Sigmoid colon (tissue), 7 donors: ENCODE results near the gene CRYBG1. TPM values are rescaled to one million over a fixed set of nuclear protein-coding genes. Genes with fewer than 3 reads are reported as not detected.

Source experiments
- DNase-seq: peaks from one replicate; pipeline ENCODE4 v3.0.0-alpha.2; 2019
- H3K27ac ChIP-seq, 4 donors: fragments of 200-600 bp; sonication (generic); one replicate each; pipeline ENCODE4 v1.5.1; 2016 to 2019; ENCODE audit warnings: mild to moderate bottlenecking in 1 of 4
- H3K27me3 ChIP-seq, 3 donors: fragments of 200-600 bp; sonication (generic); one replicate each; pipeline ENCODE4 v1.5.1; 2019; ENCODE audit warnings: mild to moderate bottlenecking in 1 of 3
- H3K36me3 ChIP-seq, 4 donors: fragments of 200-600 bp; sonication (generic); one replicate each; pipeline ENCODE4 v1.5.1; 2016 to 2019
- H3K4me1 ChIP-seq, 4 donors: fragments of 200-600 bp; sonication (generic); one replicate each; pipeline ENCODE4 v1.5.1; 2017 to 2019
- H3K4me3 ChIP-seq, 4 donors: fragments of 200-600 bp; sonication (generic); one replicate each; pipeline ENCODE4 v1.5.1; 2017 to 2019; ENCODE audit warnings: mild to moderate bottlenecking in 2 of 4, moderate library complexity in 1 of 4
- H3K9me3 ChIP-seq, 4 donors: fragments of 200-600 bp in 3 of 4; sonication (generic) in 3 of 4; one replicate each; pipeline versions ENCODE4 v1.5.1 to v1.6.1; 2013 to 2019
- EP300 ChIP-seq, 4 donors: sonication (generic); formaldehyde crosslinking; IDR thresholded peaks; one replicate each; pipeline ENCODE4 v1.6.1; 2017; ENCODE audit warnings: antibody characterized with exemption in 4 of 4
- POLR2A ChIP-seq, 2 donors: fragments of 450-650 bp; IDR thresholded peaks; one replicate each; pipeline ENCODE4 v1.6.1; 2016; ENCODE audit warnings: antibody characterized with exemption in 2 of 2, mild to moderate bottlenecking in 2 of 2, moderate library complexity in 2 of 2
- POLR2AphosphoS5 ChIP-seq, 4 donors: sonication (generic); formaldehyde crosslinking; IDR thresholded peaks; one replicate each; pipeline ENCODE4 v1.6.1; 2017; ENCODE audit warnings: antibody characterized with exemption in 4 of 4
- WGBS, 2 donors: extraction: QIAGEN DNeasy Blood & Tissue Kit; methylation state at CpG; one replicate each; pipeline ENCODE4 v1.1.7; 2013; 5-methylcytosine and 5-hydroxymethylcytosine counted together
- intact Hi-C: fragments of 100-400 bp; cut with DNase I; formaldehyde crosslinking; loops from one replicate; pipeline ENCODE4 v1.15.1; 2023
- polyA plus RNA-seq, 3 donors: library from polyadenylated mRNA; stranded (reverse); fragments of 200-250 nt; gene quantifications; one replicate each; pipeline ENCODE4 v1.2.3, GENCODE V29; 2013
- total RNA-seq, 4 donors: library from RNA; depleted of rRNA; stranded (reverse); fragments of >200 nt; gene quantifications; one replicate each; pipeline ENCODE4 v1.1.0, GENCODE V29; 2016
- TF ChIP-seq, protein P1 (sequence below), 4 experiments: fragments of 450-650 bp in 3 of 4; fragments of 200-600 bp in 1 of 4; IDR thresholded peaks; one replicate each; pipeline ENCODE4 v1.5.1; 2016 to 2019; ENCODE audit warnings: antibody characterized with exemption in 4 of 4, mild to moderate bottlenecking in 3 of 4, moderate library complexity in 2 of 4
- donor health status: healthy with polysubstance abuse.
- donor health status: Bipolar disorder and iron deficiency.
- donor health status: healthy.

CRYBG1 gene
- total and polyA plus RNA-seq, 7 donors, result 5.8 to 26.5 (median 10.2) TPM

DNA sequence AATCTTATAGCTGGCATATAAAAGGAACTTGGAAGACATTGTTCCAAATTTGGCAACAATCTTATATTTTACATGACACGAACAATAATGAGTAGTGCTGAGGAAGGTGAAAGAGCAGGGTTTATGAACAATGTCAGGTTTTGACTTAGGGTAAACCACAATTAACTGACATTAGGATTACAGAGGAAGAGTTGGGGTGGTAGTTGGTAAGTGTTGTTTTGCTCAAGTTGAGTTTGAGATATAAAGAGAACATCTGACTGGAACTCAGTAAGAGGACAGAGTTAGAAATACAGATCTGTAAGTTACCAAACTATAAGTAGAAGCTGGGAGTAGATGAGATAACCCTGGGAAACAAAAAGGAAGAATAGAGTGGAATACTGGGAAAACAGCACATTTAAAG lies 253.6 kb downstream of the CRYBG1 start:
- Histone ChIP-seq H3K27ac (no peak overlapping the region), H3K27me3 (no peaks in the 10 kb centered on the region), H3K36me3 (peaks cover 0 to 27% (median 0%) of the 10 kb centered on the region in 4 donors), H3K4me3 (no peak overlapping the region), H3K9me3 (no peaks in the 10 kb centered on the region), H3K4me1 (no peaks in the 10 kb centered on the region)
- intact Hi-C loops, result no loop called here
- DNase-seq, result no peak
- WGBS, 2 donors, result 55 to 78% methylated on average over 1 of the region's 1 CpG
- TF ChIP-seq EP300 (IDR thresholded peaks at IDR 0.05) (no peak), POLR2AphosphoS5 (IDR thresholded peaks at IDR 0.05) (no peak), POLR2A (IDR thresholded peaks at IDR 0.05) (no peak)
- TF ChIP-seq, protein P1, sequence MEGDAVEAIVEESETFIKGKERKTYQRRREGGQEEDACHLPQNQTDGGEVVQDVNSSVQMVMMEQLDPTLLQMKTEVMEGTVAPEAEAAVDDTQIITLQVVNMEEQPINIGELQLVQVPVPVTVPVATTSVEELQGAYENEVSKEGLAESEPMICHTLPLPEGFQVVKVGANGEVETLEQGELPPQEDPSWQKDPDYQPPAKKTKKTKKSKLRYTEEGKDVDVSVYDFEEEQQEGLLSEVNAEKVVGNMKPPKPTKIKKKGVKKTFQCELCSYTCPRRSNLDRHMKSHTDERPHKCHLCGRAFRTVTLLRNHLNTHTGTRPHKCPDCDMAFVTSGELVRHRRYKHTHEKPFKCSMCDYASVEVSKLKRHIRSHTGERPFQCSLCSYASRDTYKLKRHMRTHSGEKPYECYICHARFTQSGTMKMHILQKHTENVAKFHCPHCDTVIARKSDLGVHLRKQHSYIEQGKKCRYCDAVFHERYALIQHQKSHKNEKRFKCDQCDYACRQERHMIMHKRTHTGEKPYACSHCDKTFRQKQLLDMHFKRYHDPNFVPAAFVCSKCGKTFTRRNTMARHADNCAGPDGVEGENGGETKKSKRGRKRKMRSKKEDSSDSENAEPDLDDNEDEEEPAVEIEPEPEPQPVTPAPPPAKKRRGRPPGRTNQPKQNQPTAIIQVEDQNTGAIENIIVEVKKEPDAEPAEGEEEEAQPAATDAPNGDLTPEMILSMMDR (IDR thresholded peaks at IDR 0.05), result no peak

DNA sequence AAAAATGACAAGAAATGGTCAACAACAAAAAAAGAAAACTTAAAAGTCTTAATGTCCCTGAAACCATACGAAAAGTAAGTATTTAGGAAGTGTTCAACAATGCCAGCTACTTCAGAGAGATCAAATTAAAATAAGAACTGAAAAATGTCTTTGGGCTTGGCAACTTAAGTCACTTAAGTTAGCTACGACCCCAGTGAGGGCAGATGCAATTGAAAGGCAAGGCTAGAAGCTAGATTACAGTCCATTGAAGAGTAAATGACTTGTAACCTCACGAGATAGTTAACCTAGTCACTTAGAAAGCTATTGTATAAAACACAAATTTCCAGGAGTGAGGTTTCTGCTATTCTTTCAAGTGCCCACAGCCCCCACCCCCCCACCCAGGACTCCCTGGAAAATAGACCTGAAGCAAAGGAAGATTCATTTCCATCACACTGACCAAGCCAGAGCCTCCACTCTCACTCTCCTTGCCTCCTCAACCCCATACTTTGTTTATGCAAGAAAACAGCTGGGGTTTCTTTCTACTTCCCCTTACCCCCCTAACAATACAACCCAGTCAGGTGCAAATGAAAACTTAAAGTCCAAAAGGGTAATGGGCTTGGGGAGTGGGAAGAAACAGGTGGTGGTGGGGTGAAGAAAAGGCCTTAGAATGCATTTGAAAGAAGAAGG lies 254.2 kb downstream of the CRYBG1 start:
- no peak overlapping the region for H3K27ac ChIP-seq
- intact Hi-C loops, result no loop called here
- H3K36me3 ChIP-seq, result peaks cover 0 to 28% (median 0%) of the 10 kb centered on the region in 4 donors
- no peaks in the 10 kb centered on the region for H3K9me3 ChIP-seq
- no peaks in the 10 kb centered on the region for H3K27me3 ChIP-seq
- no peak overlapping the region for H3K4me3 ChIP-seq
- TF ChIP-seq POLR2AphosphoS5 (IDR thresholded peaks at IDR 0.05) (no peak), EP300 (IDR thresholded peaks at IDR 0.05) (no peak), POLR2A (IDR thresholded peaks at IDR 0.05) (no peak)
- TF ChIP-seq, protein P1 (IDR thresholded peaks at IDR 0.05), result no peak
- WGBS, 2 donors, result 77 to 89% methylated on average over 3 of the region's 3 CpGs
- DNase-seq, result no peak
- no peaks in the 10 kb centered on the region for H3K4me1 ChIP-seq

DNA sequence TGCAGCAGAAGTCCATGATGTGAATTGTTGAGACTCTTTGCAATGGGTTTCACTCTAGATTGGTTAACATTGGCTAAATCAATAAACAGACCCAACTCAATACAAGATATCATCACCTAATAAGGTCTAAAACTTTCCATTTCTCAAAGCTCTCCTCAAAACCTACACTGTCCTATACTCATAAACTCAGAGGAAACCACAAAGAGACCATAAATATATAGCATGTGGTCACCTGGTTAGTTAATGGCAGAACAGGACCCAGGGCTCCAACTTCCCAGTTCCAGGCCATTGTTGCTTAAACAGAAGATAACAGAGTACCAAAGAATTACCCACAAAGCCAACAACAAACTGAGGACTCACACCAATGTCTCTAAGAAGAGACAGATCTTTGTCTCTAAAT lies 256.8 kb downstream of the CRYBG1 start:
- intact Hi-C loops, result no loop called here

DNA sequence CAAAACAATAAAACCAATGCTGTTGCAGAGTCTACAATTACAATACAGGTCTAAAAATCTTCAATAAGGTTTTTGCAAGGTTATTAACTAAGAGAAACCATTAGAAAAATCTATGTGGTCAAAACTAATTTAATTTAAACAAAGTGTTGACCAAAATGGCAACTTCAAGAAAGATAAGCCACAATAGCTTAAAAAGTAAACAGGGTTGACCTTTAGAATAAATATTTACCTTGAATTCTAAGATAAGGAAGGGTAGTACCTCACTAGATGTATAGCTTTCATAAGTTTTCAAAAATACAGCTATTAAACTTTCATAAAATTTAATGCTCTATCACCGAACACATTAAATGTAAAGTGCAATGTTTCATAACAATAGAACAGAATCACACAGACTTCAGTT lies 257.3 kb downstream of the CRYBG1 start:
- WGBS, 2 donors, result 20 to 71% methylated on average over 1 of the region's 1 CpG
- TF ChIP-seq POLR2AphosphoS5 (IDR thresholded peaks at IDR 0.05), result no peak
- TF ChIP-seq EP300 (IDR thresholded peaks at IDR 0.05), result no peak
- intact Hi-C loops, result no loop called here

More for the DNA sequence above, 256.8 kb downstream of the CRYBG1 start:
- DNase-seq, result no peak
- TF ChIP-seq, protein P1 (IDR thresholded peaks at IDR 0.05), result no peak
- no peak for TF ChIP-seq POLR2A (IDR thresholded peaks at IDR 0.05)
- Histone ChIP-seq H3K27me3 (no peaks in the 10 kb centered on the region), H3K27ac (no peak overlapping the region), H3K4me3 (no peak overlapping the region), H3K36me3 (peaks cover 0 to 33% (median 0%) of the 10 kb centered on the region in 4 donors), H3K4me1 (no peaks in the 10 kb centered on the region), H3K9me3 (no peaks in the 10 kb centered on the region)

DNA sequence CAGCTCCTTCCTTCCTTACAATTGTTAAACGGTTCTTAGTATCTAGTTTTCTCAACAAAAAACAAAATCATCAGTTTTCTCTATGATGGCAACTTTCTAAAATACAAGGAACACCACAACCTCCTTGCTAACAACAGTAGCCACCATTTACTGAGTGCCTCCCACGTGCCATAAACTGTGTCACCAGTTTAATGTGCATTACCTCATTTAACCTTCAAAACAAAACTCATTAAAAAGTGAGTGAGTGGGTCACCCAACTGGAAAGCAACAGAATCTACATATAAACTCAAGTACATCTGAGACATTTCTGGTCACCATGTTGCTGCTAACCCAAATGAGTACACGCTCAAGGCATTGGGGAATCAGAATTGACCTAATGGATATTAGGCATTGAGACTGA lies 257.8 kb downstream of the CRYBG1 start:
- WGBS, 2 donors, result 35 to 69% methylated on average over 3 of the region's 3 CpGs
- Histone ChIP-seq H3K4me1 (no peaks in the 10 kb centered on the region), H3K27me3 (no peaks in the 10 kb centered on the region), H3K9me3 (no peaks in the 10 kb centered on the region), H3K4me3 (no peak overlapping the region), H3K36me3 (peaks cover 0 to 38% (median 0%) of the 10 kb centered on the region in 4 donors), H3K27ac (no peak overlapping the region)
- TF ChIP-seq EP300 (IDR thresholded peaks at IDR 0.05) (no peak), POLR2A (IDR thresholded peaks at IDR 0.05) (no peak), POLR2AphosphoS5 (IDR thresholded peaks at IDR 0.05) (no peak)
- TF ChIP-seq, protein P1 (IDR thresholded peaks at IDR 0.05), result no peak
- intact Hi-C loops, result no loop called here
- DNase-seq, result no peak

More for the DNA sequence above, 257.3 kb downstream of the CRYBG1 start:
- no peaks in the 10 kb centered on the region for H3K27me3 ChIP-seq
- no peaks in the 10 kb centered on the region for H3K9me3 ChIP-seq
- no peak for DNase-seq
- peaks cover 0 to 38% (median 0%) of the 10 kb centered on the region in 4 donors for H3K36me3 ChIP-seq
- H3K4me1 ChIP-seq, result no peaks in the 10 kb centered on the region
- H3K27ac ChIP-seq, result no peak overlapping the region
- no peak overlapping the region for H3K4me3 ChIP-seq
